ENCODE measurements around the gene MAML2. TPM values are rescaled to one million over a fixed set of nuclear protein-coding genes. Genes with fewer than 3 reads are reported as not detected.

Gene MAML2
- total and polyA plus RNA-seq, 4 donors, result 3.8 to 41.8 (median 13.7) TPM

DNA sequence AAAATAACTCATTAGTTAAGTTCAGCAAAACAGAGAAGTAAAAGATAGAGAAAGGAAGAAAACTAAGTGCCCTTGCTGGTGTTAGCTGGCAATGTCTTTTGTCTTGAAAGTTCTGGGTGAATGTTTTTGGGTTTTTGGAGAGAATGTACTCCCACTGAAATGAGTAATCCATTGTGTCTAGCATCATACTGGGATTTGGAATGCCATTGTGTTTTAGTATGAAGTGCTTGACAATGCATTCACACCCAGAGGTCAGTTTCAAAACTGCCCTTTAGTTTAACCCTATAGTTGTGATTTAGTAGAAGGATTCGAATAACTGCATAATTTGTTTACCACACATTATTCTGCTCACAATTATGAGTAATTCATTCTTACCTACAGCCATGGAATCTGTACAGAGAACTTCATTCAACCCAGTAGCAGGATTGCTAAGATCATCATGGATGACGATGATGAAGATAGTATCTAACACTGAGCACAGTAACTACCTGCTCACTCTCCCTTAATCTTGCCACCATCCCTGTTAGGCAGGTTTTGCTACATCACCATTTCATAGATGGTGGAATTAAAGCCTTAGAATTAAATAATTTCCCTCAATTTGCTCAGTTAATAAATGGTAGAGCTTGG lies 33.9 kb downstream of the MAML2 start:
- 86 to 90% methylated on average over 2 of the region's 2 CpGs for WGBS, 2 donors
- DNase-seq, result peak in 1 of 3 donors; percentile 58
- H3K27ac ChIP-seq (ENCODE audit: low read depth in 1 of 2, low read length in 1 of 2), result peak overlapping the region in 1 of 2 donors; percentile 74

DNA sequence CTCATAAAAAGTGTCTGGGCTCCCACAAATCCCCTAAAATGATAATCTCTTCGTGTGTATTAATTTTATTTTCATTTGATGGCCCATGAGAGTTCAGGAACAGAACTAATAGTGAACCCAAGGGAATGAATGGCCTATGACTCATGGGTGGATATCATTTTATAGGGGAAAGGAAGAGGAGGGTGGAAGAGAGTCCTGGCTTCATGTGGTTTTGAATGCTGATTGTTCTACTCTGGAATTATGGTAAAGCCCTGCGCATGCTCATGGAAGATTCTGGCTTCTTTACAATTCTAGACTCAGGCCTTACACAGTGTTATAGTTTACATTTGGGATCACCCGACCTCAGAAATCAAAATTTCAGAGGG lies 35.2 kb downstream of the MAML2 start:
- 57 to 74% methylated on average over 3 of the region's 3 CpGs for WGBS, 2 donors
- Histone ChIP-seq H3K27me3 (ENCODE audit: control insufficient read depth in 3 of 3, insufficient read depth in 3 of 3, low read length in 2 of 3) (no peaks in the 10 kb centered on the region), H3K9me3 (ENCODE audit: control insufficient read depth in 4 of 4, insufficient read depth in 3 of 4, low read length in 3 of 4) (no peaks in the 10 kb centered on the region), H3K9ac (ENCODE audit: insufficient read depth in 1 of 2, low read length in 2 of 2) (peak overlapping the region; percentile 57 to 91), H3K4me1 (ENCODE audit: control insufficient read depth in 5 of 5, insufficient read depth in 5 of 5, low read length in 5 of 5) (peaks cover 5 to 90% (median 38%) of the 10 kb centered on the region in 5 donors), H3K4me3 (no peak overlapping the region), H3K36me3 (ENCODE audit: control insufficient read depth in 4 of 4, insufficient read depth in 4 of 4, low read length in 4 of 4) (no peaks in the 10 kb centered on the region), H3K27ac (ENCODE audit: low read depth in 1 of 2, low read length in 1 of 2) (peak overlapping the region; percentile 97)
- no peak for ATAC-seq (ENCODE audit: insufficient read depth, low FRiP score)
- DNase-seq, result peak in 2 of 3 donors; percentile 59 to 76
- TF ChIP-seq, protein P1, sequence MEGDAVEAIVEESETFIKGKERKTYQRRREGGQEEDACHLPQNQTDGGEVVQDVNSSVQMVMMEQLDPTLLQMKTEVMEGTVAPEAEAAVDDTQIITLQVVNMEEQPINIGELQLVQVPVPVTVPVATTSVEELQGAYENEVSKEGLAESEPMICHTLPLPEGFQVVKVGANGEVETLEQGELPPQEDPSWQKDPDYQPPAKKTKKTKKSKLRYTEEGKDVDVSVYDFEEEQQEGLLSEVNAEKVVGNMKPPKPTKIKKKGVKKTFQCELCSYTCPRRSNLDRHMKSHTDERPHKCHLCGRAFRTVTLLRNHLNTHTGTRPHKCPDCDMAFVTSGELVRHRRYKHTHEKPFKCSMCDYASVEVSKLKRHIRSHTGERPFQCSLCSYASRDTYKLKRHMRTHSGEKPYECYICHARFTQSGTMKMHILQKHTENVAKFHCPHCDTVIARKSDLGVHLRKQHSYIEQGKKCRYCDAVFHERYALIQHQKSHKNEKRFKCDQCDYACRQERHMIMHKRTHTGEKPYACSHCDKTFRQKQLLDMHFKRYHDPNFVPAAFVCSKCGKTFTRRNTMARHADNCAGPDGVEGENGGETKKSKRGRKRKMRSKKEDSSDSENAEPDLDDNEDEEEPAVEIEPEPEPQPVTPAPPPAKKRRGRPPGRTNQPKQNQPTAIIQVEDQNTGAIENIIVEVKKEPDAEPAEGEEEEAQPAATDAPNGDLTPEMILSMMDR (IDR thresholded peaks at IDR 0.05; ENCODE audit: control extremely low read depth, extremely low read depth), result no peak

More for the DNA sequence above, 33.9 kb downstream of the MAML2 start:
- Histone ChIP-seq H3K4me3 (no peak overlapping the region), H3K9ac (ENCODE audit: insufficient read depth in 1 of 2, low read length in 2 of 2) (peak overlapping the region in 1 of 2 donors; percentile 4), H3K36me3 (ENCODE audit: control insufficient read depth in 4 of 4, insufficient read depth in 4 of 4, low read length in 4 of 4) (no peaks in the 10 kb centered on the region), H3K27me3 (ENCODE audit: control insufficient read depth in 3 of 3, insufficient read depth in 3 of 3, low read length in 2 of 3) (no peaks in the 10 kb centered on the region), H3K9me3 (ENCODE audit: control insufficient read depth in 4 of 4, insufficient read depth in 3 of 4, low read length in 3 of 4) (no peaks in the 10 kb centered on the region), H3K4me1 (ENCODE audit: control insufficient read depth in 5 of 5, insufficient read depth in 5 of 5, low read length in 5 of 5) (peaks cover 8 to 91% (median 38%) of the 10 kb centered on the region in 5 donors)
- TF ChIP-seq, protein P1 (IDR thresholded peaks at IDR 0.05; ENCODE audit: control extremely low read depth, extremely low read depth), result no peak
- ATAC-seq (ENCODE audit: insufficient read depth, low FRiP score), result no peak

DNA sequence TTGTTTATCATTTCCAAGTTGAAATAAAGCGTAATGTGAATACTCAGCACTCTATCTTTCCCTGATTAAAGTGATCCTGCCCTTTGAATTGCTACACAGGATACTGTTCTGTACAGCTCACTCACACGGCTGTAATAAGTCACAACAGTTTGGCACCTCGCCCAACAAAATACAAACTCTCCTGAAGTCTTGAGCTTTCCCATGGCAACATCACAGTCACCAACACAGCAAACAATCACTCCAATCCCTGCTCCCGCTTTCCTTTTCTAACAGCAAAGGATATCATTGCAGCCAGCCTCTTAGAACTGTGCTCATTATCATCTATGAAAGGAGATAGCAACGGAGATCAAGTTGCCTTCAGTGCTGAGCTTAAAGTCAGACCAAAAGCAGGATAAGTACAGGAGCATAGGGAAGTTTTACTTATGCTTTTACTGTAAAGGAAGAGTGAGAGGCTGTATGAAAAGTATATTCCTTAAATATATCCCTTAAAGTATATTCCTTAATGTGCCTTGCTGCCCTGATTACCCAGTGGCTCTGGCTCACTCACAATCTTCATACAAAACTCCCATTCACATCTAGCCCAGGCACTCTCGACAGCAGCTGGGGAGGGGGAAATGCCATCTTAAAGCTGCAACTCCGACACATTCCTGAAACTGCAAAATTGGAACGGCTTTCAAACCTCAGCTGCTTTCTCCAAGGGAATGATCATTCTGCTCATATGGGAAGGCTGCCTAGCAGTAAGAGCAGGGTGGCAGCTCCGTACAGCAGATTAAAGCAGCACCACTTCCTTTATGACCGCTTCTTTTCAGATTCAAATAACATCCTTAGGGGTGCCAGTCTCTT lies 35.8 kb downstream of the MAML2 start:
- H3K9me3 ChIP-seq (ENCODE audit: control insufficient read depth in 4 of 4, insufficient read depth in 3 of 4, low read length in 3 of 4), result no peaks in the 10 kb centered on the region
- H3K36me3 ChIP-seq (ENCODE audit: control insufficient read depth in 4 of 4, insufficient read depth in 4 of 4, low read length in 4 of 4), result no peaks in the 10 kb centered on the region
- peak overlapping the region; percentile 57 to 91 for H3K9ac ChIP-seq (ENCODE audit: insufficient read depth in 1 of 2, low read length in 2 of 2)
- no peak overlapping the region for H3K4me3 ChIP-seq
- peaks cover 8 to 93% (median 42%) of the 10 kb centered on the region in 5 donors for H3K4me1 ChIP-seq (ENCODE audit: control insufficient read depth in 5 of 5, insufficient read depth in 5 of 5, low read length in 5 of 5)
- WGBS, 2 donors, result 18 to 43% methylated on average over 10 of the region's 10 CpGs
- H3K27ac ChIP-seq (ENCODE audit: low read depth in 1 of 2, low read length in 1 of 2), result peak overlapping the region; percentile 97
- ATAC-seq (ENCODE audit: insufficient read depth, low FRiP score) (peak; percentile 68), DNase-seq (peak; percentile 95 to 100 (median 99))
- TF ChIP-seq, protein P1 (IDR thresholded peaks at IDR 0.05; ENCODE audit: control extremely low read depth, extremely low read depth), result no peak
- no peaks in the 10 kb centered on the region for H3K27me3 ChIP-seq (ENCODE audit: control insufficient read depth in 3 of 3, insufficient read depth in 3 of 3, low read length in 2 of 3)
